NCI-H82 treated with DMSO at 0.1 percent for 48 hours (cell line): ENCODE results near the gene PABPC5.

Source experiments
- DNase-seq: peaks from one replicate; lab custom pipeline; 2025; ENCODE audit not compliant: unreplicated experiment; lab: John Stamatoyannopoulos, UW

PABPC5 gene

DNA sequence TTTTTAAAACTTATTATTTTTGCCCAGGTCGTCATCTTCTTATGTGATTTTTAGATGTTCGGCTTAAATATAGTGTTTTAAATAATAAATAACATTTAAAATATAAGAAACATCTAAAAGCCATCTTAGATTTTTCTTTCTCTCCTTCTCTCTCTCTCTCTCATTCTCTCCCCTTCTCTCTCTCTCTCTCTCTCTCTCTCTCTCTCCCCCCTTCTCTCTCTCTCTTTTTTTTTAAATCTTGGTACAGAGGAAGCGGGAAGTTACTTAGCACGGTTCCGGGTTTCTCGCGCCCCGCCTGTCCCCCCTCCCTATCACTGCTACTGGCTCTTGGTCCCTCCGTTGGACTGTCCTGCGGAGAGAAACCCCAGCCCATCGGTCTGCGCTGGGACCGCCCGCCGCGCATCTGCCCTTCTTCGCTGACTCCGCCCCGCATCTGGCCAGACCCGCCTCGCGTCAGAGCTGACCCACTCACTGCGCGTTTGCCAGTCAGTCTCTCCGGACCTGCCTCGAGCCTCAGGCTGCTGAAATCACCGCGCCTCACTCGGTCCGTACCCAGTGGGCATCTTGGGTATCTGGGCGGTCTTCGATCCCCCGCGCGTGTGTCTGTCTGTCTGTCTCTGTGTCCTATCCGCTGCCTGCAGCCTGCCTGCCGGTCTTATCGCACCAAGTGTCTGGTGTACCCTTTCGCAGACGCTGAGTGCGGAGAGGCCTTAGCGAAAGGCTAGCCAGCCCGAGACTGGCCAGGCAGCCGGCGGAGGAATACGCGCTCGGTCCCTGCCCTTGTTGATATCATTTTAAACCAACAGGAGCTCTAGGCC lies at the start of gene PABPC5:
TSS of gene PABPC5 (plus strand) at position 489 of the 818 bp plus-strand sequence. CDS start 739 bp downstream, outside the sequence.
- no peak for DNase-seq

DNA sequence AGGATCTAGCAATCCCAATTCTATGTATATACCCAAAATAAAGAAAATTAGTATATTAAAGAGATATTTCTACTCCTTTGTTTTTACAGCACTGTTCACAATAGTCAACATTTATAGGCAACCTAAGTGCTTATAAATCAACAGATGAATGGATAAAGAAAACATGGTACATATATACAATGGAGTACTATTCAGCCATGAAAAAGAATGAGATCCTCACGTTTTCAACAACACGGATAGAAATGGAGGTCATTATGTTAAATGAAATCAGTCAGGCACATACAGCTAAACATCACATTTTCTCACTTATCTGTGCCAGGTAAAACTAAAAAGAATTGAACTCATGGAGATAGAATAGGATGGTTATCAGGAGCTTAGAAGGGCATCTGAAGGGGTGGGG lies 45.6 kb upstream of the PABPC5 start:
- DNase-seq: no peak

DNA sequence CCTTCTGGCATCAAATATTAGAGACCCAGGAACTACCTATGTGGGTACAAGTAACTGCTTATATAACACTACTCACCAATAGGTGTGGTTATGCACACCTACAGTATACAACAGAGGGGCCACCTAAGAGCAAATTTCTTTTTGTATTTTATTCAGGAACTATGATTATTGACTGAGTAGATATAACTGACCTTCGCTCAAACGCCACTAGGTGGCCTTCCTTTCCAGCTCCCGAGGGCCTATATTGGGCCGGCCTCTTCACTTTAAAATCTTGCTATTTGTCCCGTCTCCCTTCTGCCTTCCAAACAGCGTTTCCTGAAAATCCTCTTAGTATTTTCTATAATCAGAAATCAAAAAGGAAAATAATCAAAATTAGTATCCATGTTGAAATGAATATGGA lies 19.9 kb upstream of the PABPC5 start:
- DNase-seq: no peak

DNA sequence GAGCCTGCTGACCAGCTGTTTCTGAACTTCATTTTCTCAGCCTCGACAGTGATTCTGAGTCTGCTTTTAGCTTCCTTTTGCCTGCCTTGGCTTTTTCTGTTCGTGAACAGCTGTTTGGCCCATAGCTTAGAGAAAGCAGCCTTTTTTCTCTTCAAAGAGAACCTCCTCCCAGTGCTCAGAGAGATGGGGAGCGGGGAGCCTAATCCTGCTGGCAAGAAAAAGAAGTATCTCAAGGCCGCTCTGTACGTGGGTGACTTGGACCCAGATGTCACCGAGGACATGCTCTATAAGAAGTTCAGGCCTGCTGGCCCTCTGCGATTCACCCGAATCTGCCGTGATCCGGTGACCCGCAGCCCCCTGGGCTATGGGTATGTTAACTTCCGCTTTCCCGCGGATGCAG lies 756 bp downstream of the PABPC5 start:
- no peak for DNase-seq
